PC-9 (cell line): Measurements from ENCODE around the gene MS4A13. TPM values are rescaled to one million over a fixed set of nuclear protein-coding genes. Genes with fewer than 3 reads are reported as not detected.
"Not testable (repeated sequence)": the region's sequence is repeated elsewhere in the genome, so short reads cannot be mapped to it uniquely, and the experiment has no call there.

ENCODE experiments used
- BruUV-seq: library from RNA; stranded (reverse); fragments of 400-500 nt; replicated peaks from 2 replicates; lab custom pipeline; 2021; lab: Mats Ljungman, UMichigan
- CTCF ChIA-PET: fragments of 300-600 bp; sonication (Branson Sonifier 250); formaldehyde crosslinking; loops from one replicate; lab custom pipeline; 2022; ENCODE audit warnings: antibody characterized with exemption; lab: Charles Lee
- POLR2A ChIA-PET: fragments of 300-600 bp; sonication (Branson Sonifier 250); formaldehyde crosslinking; loops from one replicate; lab custom pipeline; 2022; ENCODE audit warnings: antibody characterized with exemption; ENCODE audit not compliant: unreplicated experiment; lab: Charles Lee
- DNase-seq, 2 experiments: peaks; one replicate each; pipeline versions ENCODE4 v3.0.0 to v3.0.0-alpha.2; 2015 to 2022; ENCODE audit warnings: mixed read lengths in 1 of 2
- H2AFZ ChIP-seq: fragments of 200-600 bp; sonication (generic); 2 replicates; pipeline ENCODE4 v1.8.1; 2017; ENCODE audit warnings: antibody characterized with exemption
- H3F3A ChIP-seq: fragments of 200-600 bp; sonication (generic); 2 replicates; pipeline ENCODE4 v1.8.1; 2017; ENCODE audit warnings: antibody characterized with exemption, mild to moderate bottlenecking, low read depth; ENCODE audit not compliant: insufficient read depth
- H3K27ac ChIP-seq: fragments of 200-600 bp; sonication (generic); 2 replicates; pipeline ENCODE4 v1.6.1; 2016; ENCODE audit warnings: mixed run types
- H3K27me3 ChIP-seq: fragments of 200-600 bp; sonication (generic); 2 replicates; pipeline ENCODE4 v1.6.1; 2016; ENCODE audit warnings: low read depth, mixed run types; ENCODE audit not compliant: insufficient read depth
- H3K36me3 ChIP-seq: fragments of 200-600 bp; sonication (generic); 2 replicates; pipeline ENCODE4 v1.6.1; 2016; ENCODE audit warnings: low read depth, mixed run types
- H3K4me1 ChIP-seq: fragments of 200-600 bp; sonication (generic); replicated peaks from 2 replicates; pipeline ENCODE4 v1.6.1; 2016; ENCODE audit warnings: mixed run types; ENCODE audit not compliant: insufficient read depth
- H3K4me2 ChIP-seq: fragments of 200-600 bp; sonication (generic); 2 replicates; pipeline ENCODE4 v1.6.1; 2017; ENCODE audit warnings: mixed run types
- H3K4me3 ChIP-seq: fragments of 200-600 bp; sonication (generic); 2 replicates; pipeline ENCODE4 v1.6.1; 2016; ENCODE audit warnings: mixed run types
- H3K79me2 ChIP-seq: fragments of 200-600 bp; sonication (generic); 2 replicates; pipeline ENCODE4 v1.6.1; 2017; ENCODE audit warnings: low read depth, mixed run types
- H3K9me2 ChIP-seq: fragments of 200-600 bp; sonication (generic); 2 replicates; pipeline ENCODE4 v1.8.1; 2017; ENCODE audit warnings: mild to moderate bottlenecking; ENCODE audit not compliant: insufficient read depth
- H3K9me3 ChIP-seq: fragments of 200-600 bp; sonication (generic); 2 replicates; pipeline ENCODE4 v1.8.1; 2016; ENCODE audit warnings: low read depth; ENCODE audit not compliant: insufficient read depth
- H4K20me1 ChIP-seq: fragments of 200-600 bp; sonication (generic); 2 replicates; pipeline ENCODE4 v1.8.1; 2017; ENCODE audit not compliant: insufficient read depth
- CTCF ChIP-seq: fragments of 200-600 bp; sonication (generic); conservative IDR thresholded peaks from 2 replicates; pipeline ENCODE4 v1.6.1; 2017; ENCODE audit warnings: mixed run types, antibody characterized with exemption, mild to moderate bottlenecking, moderate library complexity
- EZH2 ChIP-seq: fragments of 200-600 bp; sonication (generic); IDR thresholded peaks from 2 replicates; pipeline ENCODE4 v1.8.0; 2017; ENCODE audit warnings: antibody characterized with exemption, low read depth
- intact Hi-C: fragments of 100-400 bp; cut with micrococcal nuclease; formaldehyde crosslinking; loops from one replicate; pipeline ENCODE4 v1.10.0; 2022; ENCODE audit not compliant: unreplicated experiment
- total RNA-seq: library from RNA; stranded (reverse); gene quantifications from 2 replicates; pipeline ENCODE4 v1.2.3, GENCODE V29; 2021

Gene MS4A13
- total RNA-seq, 1 experiment from 2014 or later, result not detected

GRCh38 chr11:60504219-60504905 is 10.8 kb upstream of the MS4A13 start:
- Histone ChIP-seq H2AFZ (no peak overlapping the region), H3F3A (no peaks in the 10 kb centered on the region), H3K79me2 (no peaks in the 10 kb centered on the region), H3K4me2 (no peak overlapping the region), H4K20me1 (no peaks in the 10 kb centered on the region), H3K27me3 (peaks cover 12% of the 10 kb centered on the region), H3K27ac (no peak overlapping the region), H3K36me3 (no peaks in the 10 kb centered on the region), H3K9me2 (no peaks in the 10 kb centered on the region; the same call in 1 of the 2 replicates), H3K4me1 (no peaks in the 10 kb centered on the region), H3K9me3 (no peaks in the 10 kb centered on the region), H3K4me3 (no peak overlapping the region)
- TF ChIP-seq CTCF, result no peak
- TF ChIP-seq EZH2, result no peak
- CTCF ChIA-PET, result no interaction called here
- no peak for DNase-seq
- no TSS peak for BruUV-seq
- POLR2A ChIA-PET, result no interaction called here
- intact Hi-C loops, result no loop called here

- H3K4me1 ChIP-seq, POLR2A ChIA-PET, H3K4me3 ChIP-seq, H3K27ac ChIP-seq, BruUV-seq, H3F3A ChIP-seq, H3K9me3 ChIP-seq, H4K20me1 ChIP-seq, intact Hi-C loops, H3K36me3 ChIP-seq, CTCF ChIA-PET, H3K79me2 ChIP-seq, H2AFZ ChIP-seq, DNase-seq, H3K4me2 ChIP-seq, H3K9me2 ChIP-seq: not testable (repeated sequence)
- H3K27me3 ChIP-seq, result peaks cover 16% of the 10 kb centered on the region
Measured at GRCh38 chr11:60509609-60510008, 5.6 kb upstream of the MS4A13 start.

GRCh38 chr11:60510209-60510608 is 5.0 kb upstream of the MS4A13 start:
- intact Hi-C loops, CTCF ChIA-PET, H3K9me2 ChIP-seq, H3K4me1 ChIP-seq, POLR2A ChIA-PET, H3K79me2 ChIP-seq, H3K27ac ChIP-seq, H3K36me3 ChIP-seq, BruUV-seq, H2AFZ ChIP-seq, H3K4me3 ChIP-seq, H3F3A ChIP-seq, H3K4me2 ChIP-seq, DNase-seq, H3K9me3 ChIP-seq, H4K20me1 ChIP-seq: not testable (repeated sequence)
- H3K27me3 ChIP-seq, result peaks cover 21% of the 10 kb centered on the region

GRCh38 chr11:60511393-60511792 is 3.8 kb upstream of the MS4A13 start:
- no peaks in the 10 kb centered on the region for H4K20me1 ChIP-seq
- peaks cover 31% of the 10 kb centered on the region for H3K27me3 ChIP-seq
- no peak for DNase-seq
- H3K9me3 ChIP-seq, result no peaks in the 10 kb centered on the region
- H3K4me2 ChIP-seq, result no peak overlapping the region
- H3F3A ChIP-seq, result no peaks in the 10 kb centered on the region
- BruUV-seq, result no TSS peak
- H3K36me3 ChIP-seq, result no peaks in the 10 kb centered on the region
- no peak overlapping the region for H2AFZ ChIP-seq
- no peak overlapping the region for H3K4me3 ChIP-seq
- H3K4me1 ChIP-seq, result no peaks in the 10 kb centered on the region
- intact Hi-C loops, result no loop called here
- CTCF ChIA-PET, result no interaction called here
- H3K79me2 ChIP-seq, result no peaks in the 10 kb centered on the region
- POLR2A ChIA-PET, result interaction anchor here (0.8 kb wide), 1 partner anchor 67 kb away, joined by 8 read pairs; no protein-coding TSS in a partner anchor
- no peak overlapping the region for H3K27ac ChIP-seq
- no peak for TF ChIP-seq EZH2
- TF ChIP-seq CTCF, result no peak
- H3K9me2 ChIP-seq, result no peaks in the 10 kb centered on the region
